SJSA1 (cell line): ENCODE data around the gene CCDC43. TPM values are rescaled to one million over a fixed set of nuclear protein-coding genes. Genes with fewer than 3 reads are reported as not detected.
A peak's percentile ranks its signal among the peaks of the same experiment; 100 is the strongest.
"Not testable (repeated sequence)": the region's sequence is repeated elsewhere in the genome, so short reads cannot be mapped to it uniquely, and the experiment has no call there.

Experiments
- DNase-seq, 2 experiments: peaks; one replicate each; pipeline ENCODE4 v3.0.0-alpha.2; 2015 to 2020; ENCODE audit warnings: low spot score in 2 of 2, low read depth in 1 of 2
- H3K27ac ChIP-seq: fragments of 250-450 bp; sonication (Bioruptor Pico); 2 replicates; pipeline ENCODE4 v1.5.1; 2020; ENCODE audit warnings: mild to moderate bottlenecking, moderate library complexity
- H3K27me3 ChIP-seq: fragments of 250-450 bp; sonication (Bioruptor Pico); replicated peaks from 2 replicates; pipeline ENCODE4 v1.5.1; 2020; ENCODE audit warnings: mild to moderate bottlenecking, moderate library complexity
- H3K36me3 ChIP-seq: fragments of 250-450 bp; sonication (Bioruptor Pico); 2 replicates; pipeline ENCODE4 v1.5.1; 2020; ENCODE audit warnings: mild to moderate bottlenecking
- H3K4me1 ChIP-seq: fragments of 250-450 bp; sonication (Bioruptor Pico); replicated peaks from 2 replicates; pipeline ENCODE4 v1.6.1; 2021; ENCODE audit warnings: mild to moderate bottlenecking
- H3K4me3 ChIP-seq: fragments of 250-450 bp; sonication (Bioruptor Pico); 2 replicates; pipeline ENCODE4 v1.5.1; 2020; ENCODE audit warnings: mild to moderate bottlenecking
- H3K9me3 ChIP-seq: fragments of 250-450 bp; sonication (Bioruptor Pico); replicated peaks from 2 replicates; pipeline ENCODE4 v1.5.1; 2020; ENCODE audit warnings: mild to moderate bottlenecking
- total RNA-seq: library from RNA; depleted of rRNA; stranded (reverse); fragments of >200 nt; shearing (Covaris generic); gene quantifications from 2 replicates; pipeline ENCODE4 v1.2.3, GENCODE V29; 2014; rRNA removed

The CCDC43 gene
- 66.7 and 67.0 TPM in 2 replicates for total RNA-seq

- H3K9me3 ChIP-seq, result no peaks in the 10 kb centered on the region
- H3K27me3 ChIP-seq, result no peaks in the 10 kb centered on the region
- peak within 1 kb of the TSS; percentile 68 for H3K4me3 ChIP-seq
- H3K4me1 ChIP-seq, result peaks cover 15% of the 10 kb centered on the region
- H3K27ac ChIP-seq, result peak within 1 kb of the TSS; percentile 25; the same call in 1 of the 2 replicates
- peak; percentile 93 to 94 for DNase-seq
- peaks cover 16% of the 10 kb centered on the region for H3K36me3 ChIP-seq
These were observed at the start of gene CCDC43 for GRCh38 chr17:44689477-44690217. TSS of gene CCDC43 (minus strand) at chr17:44689776. CDS start at chr17:44689753, 23 bp downstream.

- no peaks in the 10 kb centered on the region for H3K4me1 ChIP-seq
- H3K36me3 ChIP-seq, result peaks cover 79% of the 10 kb centered on the region
- H3K9me3 ChIP-seq, result no peaks in the 10 kb centered on the region
- no peak overlapping the region for H3K27ac ChIP-seq
- DNase-seq, result no peak
- no peaks in the 10 kb centered on the region for H3K27me3 ChIP-seq
- H3K4me3 ChIP-seq, result no peak overlapping the region
These were observed 48.8 kb upstream of the CCDC43 start for GRCh38 chr17:44738214-44738906.

- H3K4me1 ChIP-seq, result no peaks in the 10 kb centered on the region
These were observed 47.1 kb upstream of the CCDC43 start for GRCh38 chr17:44736551-44737240.

GRCh38 chr17:44734272-44734671, 44.7 kb upstream of the CCDC43 start:
- Histone ChIP-seq H3K4me3 (no peak overlapping the region), H3K4me1 (no peaks in the 10 kb centered on the region), H3K27ac (no peak overlapping the region), H3K27me3 (no peaks in the 10 kb centered on the region), H3K9me3 (no peaks in the 10 kb centered on the region), H3K36me3 (peaks cover 85% of the 10 kb centered on the region)
- DNase-seq, result no peak

More at GRCh38 chr17:44736551-44737240, 47.1 kb upstream of the CCDC43 start:
- no peak for DNase-seq
- peaks cover 83% of the 10 kb centered on the region for H3K36me3 ChIP-seq
- H3K9me3 ChIP-seq, result no peaks in the 10 kb centered on the region
- no peaks in the 10 kb centered on the region for H3K27me3 ChIP-seq
- H3K4me3 ChIP-seq, result no peak overlapping the region
- no peak overlapping the region for H3K27ac ChIP-seq

- Histone ChIP-seq H3K27ac (no peak overlapping the region), H3K9me3 (no peaks in the 10 kb centered on the region), H3K27me3 (no peaks in the 10 kb centered on the region), H3K4me3 (no peak overlapping the region), H3K4me1 (no peaks in the 10 kb centered on the region), H3K36me3 (peaks cover 85% of the 10 kb centered on the region)
- DNase-seq, result no peak
These were observed 44.2 kb upstream of the CCDC43 start for GRCh38 chr17:44733753-44734152.

GRCh38 chr17:44726121-44726520, 36.5 kb upstream of the CCDC43 start:
- not testable (repeated sequence) for H3K4me1 ChIP-seq, H3K9me3 ChIP-seq, H3K27ac ChIP-seq, H3K27me3 ChIP-seq, H3K4me3 ChIP-seq, DNase-seq
- H3K36me3 ChIP-seq, result peaks cover 94% of the 10 kb centered on the region

- Histone ChIP-seq H3K27me3 (no peaks in the 10 kb centered on the region), H3K36me3 (peaks cover 85% of the 10 kb centered on the region), H3K27ac (no peak overlapping the region), H3K4me1 (no peaks in the 10 kb centered on the region), H3K9me3 (no peaks in the 10 kb centered on the region), H3K4me3 (no peak overlapping the region)
- no peak for DNase-seq
These were observed 32.7 kb upstream of the CCDC43 start for GRCh38 chr17:44722254-44722653.

- Histone ChIP-seq H3K9me3 (no peaks in the 10 kb centered on the region), H3K27ac (no peak overlapping the region), H3K4me1 (no peaks in the 10 kb centered on the region), H3K36me3 (peaks cover 73% of the 10 kb centered on the region), H3K27me3 (no peaks in the 10 kb centered on the region), H3K4me3 (no peak overlapping the region)
- DNase-seq, result no peak
These were observed 29.9 kb upstream of the CCDC43 start for GRCh38 chr17:44719444-44719843.

GRCh38 chr17:44708401-44709263, 19.1 kb upstream of the CCDC43 start, which contains the start of gene DBF4B:
TSS of gene DBF4B (plus strand) at chr17:44708665. CDS start at chr17:44708821, 156 bp downstream.
- peak within 1 kb of the TSS; percentile 75 for H3K27ac ChIP-seq
- no peaks in the 10 kb centered on the region for H3K27me3 ChIP-seq
- H3K4me1 ChIP-seq, result peaks cover 10% of the 10 kb centered on the region
- DNase-seq, result peak; percentile 91 to 94
- H3K9me3 ChIP-seq, result no peaks in the 10 kb centered on the region
- peaks cover 18% of the 10 kb centered on the region for H3K36me3 ChIP-seq
- H3K4me3 ChIP-seq, result peak within 1 kb of the TSS; percentile 64

GRCh38 chr17:44707755-44708400, 18.3 kb upstream of the CCDC43 start:
- H3K9me3 ChIP-seq, result no peaks in the 10 kb centered on the region
- H3K4me1 ChIP-seq, result peaks cover 10% of the 10 kb centered on the region
- no peak for DNase-seq
- H3K27ac ChIP-seq, result peak overlapping the region; percentile 75
- H3K27me3 ChIP-seq, result no peaks in the 10 kb centered on the region
- H3K36me3 ChIP-seq, result peaks cover 12% of the 10 kb centered on the region
- H3K4me3 ChIP-seq, result peak overlapping the region; percentile 64

GRCh38 chr17:44700288-44700687, 10.7 kb upstream of the CCDC43 start:
- peak in 1 of 2 experiments; percentile 17 for DNase-seq
- H3K27ac ChIP-seq, H3K9me3 ChIP-seq, H3K27me3 ChIP-seq, H3K4me1 ChIP-seq, H3K4me3 ChIP-seq, H3K36me3 ChIP-seq: not testable (repeated sequence)

- DNase-seq, result no peak
- no peak overlapping the region for H3K27ac ChIP-seq
These were observed 4.0 kb upstream of the CCDC43 start for GRCh38 chr17:44693609-44694008.

More at GRCh38 chr17:44693609-44694008, 4.0 kb upstream of the CCDC43 start:
- Histone ChIP-seq H3K4me3 (no peak overlapping the region), H3K27me3 (no peaks in the 10 kb centered on the region), H3K4me1 (peaks cover 12% of the 10 kb centered on the region), H3K9me3 (no peaks in the 10 kb centered on the region), H3K36me3 (peaks cover 4% of the 10 kb centered on the region)
